Upper lobe of left lung (tissue), 4 donors: Measurements from ENCODE around the gene SNW1.

Source experiments
- CTCF ChIP-seq, 6 experiments: fragments of 450-650 bp in 4 of 6; fragments of 200-600 bp in 2 of 6; sonication (generic) in 2 of 6; IDR thresholded peaks; one replicate each; pipeline ENCODE4 v1.5.1; 2016 to 2019; ENCODE audit warnings: antibody characterized with exemption in 6 of 6
- EP300 ChIP-seq, 4 donors: sonication (generic); formaldehyde crosslinking; IDR thresholded peaks; one replicate each; pipeline ENCODE4 v1.5.1; 2017; ENCODE audit warnings: antibody characterized with exemption in 4 of 4, control low read depth in 2 of 4
- POLR2A ChIP-seq, 4 donors: fragments of 450-650 bp; IDR thresholded peaks; one replicate each; pipeline ENCODE4 v1.5.1; 2016 to 2017; ENCODE audit warnings: antibody characterized with exemption in 4 of 4, mild to moderate bottlenecking in 2 of 4
- POLR2AphosphoS5 ChIP-seq, 2 donors: sonication (generic); formaldehyde crosslinking; IDR thresholded peaks; one replicate each; pipeline ENCODE4 v1.5.1; 2017; ENCODE audit warnings: antibody characterized with exemption in 2 of 2

- TF ChIP-seq CTCF (IDR thresholded peaks at IDR 0.05) (no peak), POLR2A (IDR thresholded peaks at IDR 0.05) (no peak), POLR2AphosphoS5 (IDR thresholded peaks at IDR 0.05) (no peak), EP300 (IDR thresholded peaks at IDR 0.05) (no peak)
These were observed 44.8 kb upstream of the SNW1 start for GRCh38 chr14:77805706-77806105.
